ENCODE measurements around the gene AZI2.

AZI2 gene

DNA sequence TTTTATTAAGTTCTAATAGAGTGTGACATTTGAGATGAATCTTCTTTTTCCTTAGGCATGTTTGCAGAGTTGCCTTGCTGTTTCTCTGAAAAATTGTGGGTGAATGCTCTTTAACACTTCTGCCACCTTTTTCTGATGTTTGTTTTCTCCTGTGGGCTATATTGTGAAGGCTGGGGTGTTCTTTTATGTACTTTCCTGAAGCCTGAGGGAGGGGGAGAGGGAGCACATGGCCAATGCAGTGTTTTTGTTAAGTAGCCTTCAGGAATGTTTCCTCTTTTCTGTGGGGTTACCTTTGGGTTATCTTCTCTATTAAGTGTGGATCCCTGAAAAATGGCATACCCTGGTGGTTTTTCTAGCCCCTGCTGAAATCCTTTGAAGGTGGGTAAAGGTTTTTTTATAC is 57.0 kb downstream of the AZI2 start:
- no peak for TF ChIP-seq SPI1 (IDR thresholded peaks at IDR 0.05; ENCODE audit: borderline replicate concordance, low read depth)
- TF ChIP-seq, protein P1, sequence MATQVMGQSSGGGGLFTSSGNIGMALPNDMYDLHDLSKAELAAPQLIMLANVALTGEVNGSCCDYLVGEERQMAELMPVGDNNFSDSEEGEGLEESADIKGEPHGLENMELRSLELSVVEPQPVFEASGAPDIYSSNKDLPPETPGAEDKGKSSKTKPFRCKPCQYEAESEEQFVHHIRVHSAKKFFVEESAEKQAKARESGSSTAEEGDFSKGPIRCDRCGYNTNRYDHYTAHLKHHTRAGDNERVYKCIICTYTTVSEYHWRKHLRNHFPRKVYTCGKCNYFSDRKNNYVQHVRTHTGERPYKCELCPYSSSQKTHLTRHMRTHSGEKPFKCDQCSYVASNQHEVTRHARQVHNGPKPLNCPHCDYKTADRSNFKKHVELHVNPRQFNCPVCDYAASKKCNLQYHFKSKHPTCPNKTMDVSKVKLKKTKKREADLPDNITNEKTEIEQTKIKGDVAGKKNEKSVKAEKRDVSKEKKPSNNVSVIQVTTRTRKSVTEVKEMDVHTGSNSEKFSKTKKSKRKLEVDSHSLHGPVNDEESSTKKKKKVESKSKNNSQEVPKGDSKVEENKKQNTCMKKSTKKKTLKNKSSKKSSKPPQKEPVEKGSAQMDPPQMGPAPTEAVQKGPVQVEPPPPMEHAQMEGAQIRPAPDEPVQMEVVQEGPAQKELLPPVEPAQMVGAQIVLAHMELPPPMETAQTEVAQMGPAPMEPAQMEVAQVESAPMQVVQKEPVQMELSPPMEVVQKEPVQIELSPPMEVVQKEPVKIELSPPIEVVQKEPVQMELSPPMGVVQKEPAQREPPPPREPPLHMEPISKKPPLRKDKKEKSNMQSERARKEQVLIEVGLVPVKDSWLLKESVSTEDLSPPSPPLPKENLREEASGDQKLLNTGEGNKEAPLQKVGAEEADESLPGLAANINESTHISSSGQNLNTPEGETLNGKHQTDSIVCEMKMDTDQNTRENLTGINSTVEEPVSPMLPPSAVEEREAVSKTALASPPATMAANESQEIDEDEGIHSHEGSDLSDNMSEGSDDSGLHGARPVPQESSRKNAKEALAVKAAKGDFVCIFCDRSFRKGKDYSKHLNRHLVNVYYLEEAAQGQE (IDR thresholded peaks at IDR 0.05; ENCODE audit: insufficient replicate concordance, low read depth): no peak
- TF ChIP-seq, protein P2, sequence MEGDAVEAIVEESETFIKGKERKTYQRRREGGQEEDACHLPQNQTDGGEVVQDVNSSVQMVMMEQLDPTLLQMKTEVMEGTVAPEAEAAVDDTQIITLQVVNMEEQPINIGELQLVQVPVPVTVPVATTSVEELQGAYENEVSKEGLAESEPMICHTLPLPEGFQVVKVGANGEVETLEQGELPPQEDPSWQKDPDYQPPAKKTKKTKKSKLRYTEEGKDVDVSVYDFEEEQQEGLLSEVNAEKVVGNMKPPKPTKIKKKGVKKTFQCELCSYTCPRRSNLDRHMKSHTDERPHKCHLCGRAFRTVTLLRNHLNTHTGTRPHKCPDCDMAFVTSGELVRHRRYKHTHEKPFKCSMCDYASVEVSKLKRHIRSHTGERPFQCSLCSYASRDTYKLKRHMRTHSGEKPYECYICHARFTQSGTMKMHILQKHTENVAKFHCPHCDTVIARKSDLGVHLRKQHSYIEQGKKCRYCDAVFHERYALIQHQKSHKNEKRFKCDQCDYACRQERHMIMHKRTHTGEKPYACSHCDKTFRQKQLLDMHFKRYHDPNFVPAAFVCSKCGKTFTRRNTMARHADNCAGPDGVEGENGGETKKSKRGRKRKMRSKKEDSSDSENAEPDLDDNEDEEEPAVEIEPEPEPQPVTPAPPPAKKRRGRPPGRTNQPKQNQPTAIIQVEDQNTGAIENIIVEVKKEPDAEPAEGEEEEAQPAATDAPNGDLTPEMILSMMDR (IDR thresholded peaks at IDR 0.05; ENCODE audit: insufficient read depth, low read length): no peak
- no peak for TF ChIP-seq GABPA (IDR thresholded peaks at IDR 0.05; ENCODE audit: low read depth)
- TF ChIP-seq POLR2AphosphoS5 (IDR thresholded peaks at IDR 0.05; ENCODE audit: low read depth): no peak
- Histone ChIP-seq H3K27ac (replicated peaks) (no peak overlapping the region), H3K27me3 (ENCODE audit: insufficient read depth, poor library complexity, severe bottlenecking) (no peaks in the 10 kb centered on the region), H3K4me3 (replicated peaks; ENCODE audit: insufficient read depth, low read length) (no peak overlapping the region)
- no peak for DNase-seq (ENCODE audit: low read depth in 1 of 2, low spot score in 1 of 2)

DNA sequence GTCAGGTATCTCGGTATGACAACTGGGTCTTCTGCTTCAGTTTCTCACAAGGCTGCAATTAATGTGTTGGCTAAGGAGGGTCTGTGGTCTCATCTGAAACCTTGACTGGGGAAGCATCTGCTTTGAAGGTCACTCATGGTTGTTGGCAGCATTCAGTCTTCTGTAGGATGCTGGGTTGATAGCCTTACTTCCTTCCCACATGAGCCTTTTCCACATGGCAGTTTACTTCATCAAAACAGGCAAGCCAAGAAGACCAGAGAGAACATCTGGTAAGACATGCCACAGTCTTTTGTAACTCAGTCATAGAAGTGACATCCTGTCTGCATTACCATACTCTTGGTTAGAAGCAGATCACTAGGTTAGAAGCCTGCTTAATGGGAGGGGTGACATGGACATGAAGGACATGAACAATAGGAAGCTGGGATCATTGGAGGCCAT is 57.7 kb downstream of the AZI2 start:
- Histone ChIP-seq H3K27ac (replicated peaks) (no peak overlapping the region), H3K27me3 (ENCODE audit: insufficient read depth, poor library complexity, severe bottlenecking) (no peaks in the 10 kb centered on the region), H3K4me3 (replicated peaks; ENCODE audit: insufficient read depth, low read length) (no peak overlapping the region)
- TF ChIP-seq POLR2AphosphoS5 (IDR thresholded peaks at IDR 0.05; ENCODE audit: low read depth) (no peak), SPI1 (IDR thresholded peaks at IDR 0.05; ENCODE audit: borderline replicate concordance, low read depth) (no peak), GABPA (IDR thresholded peaks at IDR 0.05; ENCODE audit: low read depth) (no peak)
- TF ChIP-seq, protein P2 (IDR thresholded peaks at IDR 0.05; ENCODE audit: insufficient read depth, low read length): no peak
- TF ChIP-seq, protein P1 (IDR thresholded peaks at IDR 0.05; ENCODE audit: insufficient replicate concordance, low read depth): no peak
- DNase-seq (ENCODE audit: low read depth in 1 of 2, low spot score in 1 of 2): no peak

DNA sequence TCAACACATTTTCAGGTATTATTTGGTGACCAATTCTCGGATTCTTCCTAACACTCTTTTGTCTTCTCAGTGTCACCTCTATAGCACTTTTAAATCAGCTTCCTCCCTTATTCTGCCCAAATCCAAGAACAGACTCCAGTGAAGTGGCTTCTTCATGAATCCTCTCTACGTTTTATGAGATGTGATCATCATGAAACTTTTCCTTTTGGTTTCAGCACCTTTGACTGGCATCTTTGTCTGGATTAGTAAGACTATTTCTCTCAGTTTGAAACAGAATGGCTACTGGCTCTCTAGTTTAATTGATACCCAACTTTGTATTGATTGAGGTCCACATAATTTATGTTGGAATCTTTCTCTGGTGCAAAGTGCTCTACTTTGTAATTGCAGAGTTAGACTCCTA is 61.6 kb downstream of the AZI2 start:
- TF ChIP-seq, protein P2 (IDR thresholded peaks at IDR 0.05; ENCODE audit: insufficient read depth, low read length): no peak
- TF ChIP-seq POLR2AphosphoS5 (IDR thresholded peaks at IDR 0.05; ENCODE audit: low read depth) (no peak), SPI1 (IDR thresholded peaks at IDR 0.05; ENCODE audit: borderline replicate concordance, low read depth) (no peak), GABPA (IDR thresholded peaks at IDR 0.05; ENCODE audit: low read depth) (no peak)
- TF ChIP-seq, protein P1 (IDR thresholded peaks at IDR 0.05; ENCODE audit: insufficient replicate concordance, low read depth): no peak
- DNase-seq (ENCODE audit: low read depth in 1 of 2, low spot score in 1 of 2): no peak
- H3K27ac ChIP-seq (replicated peaks): no peak overlapping the region
- no peaks in the 10 kb centered on the region for H3K27me3 ChIP-seq (ENCODE audit: insufficient read depth, poor library complexity, severe bottlenecking)
- no peak overlapping the region for H3K4me3 ChIP-seq (replicated peaks; ENCODE audit: insufficient read depth, low read length)
